GM19099 (cell line): Measurements from ENCODE around the gene ERBB4.

Source experiments
- POLR2A ChIP-seq: IDR thresholded peaks from 3 replicates; pipeline ENCODE4 v1.6.1; 2011; ENCODE audit warnings: low read depth; ENCODE audit not compliant: insufficient read length; ENCODE audit errors: extremely low read depth

The ERBB4 gene

DNA sequence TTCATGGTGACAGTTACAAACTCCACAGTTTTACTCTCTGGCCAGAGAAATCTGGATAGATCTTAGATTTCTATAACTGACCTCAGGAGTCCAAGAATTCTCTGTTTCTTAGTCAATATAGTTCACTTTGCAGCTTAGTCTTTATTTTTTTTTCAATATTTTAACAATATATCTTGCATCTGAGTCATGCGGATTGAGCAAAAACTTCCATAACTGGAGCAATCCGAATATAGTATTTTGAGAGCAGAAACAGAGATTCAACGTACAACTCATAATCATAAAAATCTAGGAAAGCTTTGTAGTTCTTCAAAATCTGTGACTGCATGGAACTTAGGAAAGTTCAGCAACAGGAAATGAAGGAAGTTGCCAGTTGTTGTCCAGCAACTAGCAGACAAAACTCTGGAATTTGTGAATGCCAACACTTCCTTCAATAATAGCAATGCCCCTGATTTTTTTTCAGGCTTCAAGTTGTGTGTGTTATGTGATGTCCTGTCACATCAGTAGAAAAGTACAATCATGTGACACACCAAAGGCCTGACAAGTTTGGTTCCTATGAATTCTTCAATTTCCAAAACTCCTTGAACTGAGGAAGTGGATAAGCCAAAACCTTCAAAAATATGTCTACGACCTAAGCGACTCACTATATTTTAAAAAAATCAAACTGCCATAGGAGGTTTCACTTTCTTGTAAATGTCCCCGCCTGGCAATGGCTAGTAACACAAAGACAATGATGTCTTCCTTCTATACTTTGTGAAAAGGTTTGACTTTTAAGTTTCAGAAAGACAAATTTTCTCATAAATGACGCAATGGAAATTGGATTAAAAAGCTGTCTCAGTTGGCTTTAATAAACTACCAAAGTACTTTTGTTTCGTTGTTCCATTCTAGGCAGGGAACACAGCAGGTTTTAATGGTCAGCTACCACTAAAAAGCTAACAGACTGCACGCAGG is 510.6 kb downstream of the ERBB4 start:
- TF ChIP-seq POLR2A, result no peak

DNA sequence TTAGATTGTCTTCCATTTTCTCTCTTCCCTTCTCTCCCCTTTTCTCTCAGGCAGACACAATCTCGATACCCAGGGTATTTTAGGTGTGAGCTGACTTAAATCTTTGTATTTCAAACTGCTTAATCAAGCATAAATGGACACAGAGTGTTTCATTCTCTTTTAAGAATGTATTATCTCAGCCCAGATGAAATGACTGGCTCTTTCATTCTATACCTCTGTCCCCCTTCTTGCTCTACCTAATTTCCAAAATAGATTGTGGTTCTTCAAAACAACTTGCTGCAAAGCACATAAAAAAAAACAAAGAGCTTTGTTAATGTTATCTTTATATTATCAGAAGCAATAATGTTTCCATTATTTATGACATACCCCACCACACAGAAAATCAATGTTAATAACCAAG is 514.6 kb downstream of the ERBB4 start:
- TF ChIP-seq POLR2A, result no peak

DNA sequence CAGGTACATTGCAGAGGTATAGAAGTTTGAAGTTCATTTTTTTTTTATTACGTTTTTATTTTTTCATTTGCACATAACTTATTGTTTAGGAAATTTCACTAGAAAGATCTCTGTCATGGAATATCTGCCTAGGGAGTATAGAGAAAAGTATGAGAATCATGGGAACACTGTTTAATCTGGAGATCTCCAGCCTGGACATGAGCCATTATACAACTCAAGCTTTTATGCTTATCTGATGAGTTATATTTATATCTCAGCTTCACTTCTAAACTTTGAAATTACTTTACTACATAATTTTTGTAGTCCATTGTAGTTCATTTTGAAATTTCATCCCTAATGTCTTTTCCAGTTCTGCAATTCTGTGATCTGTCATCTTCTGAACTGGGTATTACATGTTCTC is 515.6 kb downstream of the ERBB4 start:
- no peak for TF ChIP-seq POLR2A

DNA sequence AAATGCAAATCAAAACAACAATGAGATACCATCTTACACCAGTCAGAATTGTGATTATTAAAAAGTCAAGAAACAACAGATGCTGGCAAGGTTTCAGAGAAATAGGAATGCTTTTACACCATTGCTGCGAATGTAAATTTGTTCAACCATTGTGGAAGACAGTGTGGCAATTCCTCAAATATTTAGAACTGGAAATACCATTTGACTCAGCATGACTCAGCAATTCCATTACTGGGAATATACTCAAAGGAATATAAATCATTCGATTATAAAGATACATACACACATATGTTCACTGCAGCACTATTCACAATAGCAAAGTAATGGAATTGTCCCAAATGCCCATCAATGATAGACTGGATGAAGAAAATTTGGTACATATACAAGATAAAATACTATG is 516.7 kb downstream of the ERBB4 start:
- no peak for TF ChIP-seq POLR2A

DNA sequence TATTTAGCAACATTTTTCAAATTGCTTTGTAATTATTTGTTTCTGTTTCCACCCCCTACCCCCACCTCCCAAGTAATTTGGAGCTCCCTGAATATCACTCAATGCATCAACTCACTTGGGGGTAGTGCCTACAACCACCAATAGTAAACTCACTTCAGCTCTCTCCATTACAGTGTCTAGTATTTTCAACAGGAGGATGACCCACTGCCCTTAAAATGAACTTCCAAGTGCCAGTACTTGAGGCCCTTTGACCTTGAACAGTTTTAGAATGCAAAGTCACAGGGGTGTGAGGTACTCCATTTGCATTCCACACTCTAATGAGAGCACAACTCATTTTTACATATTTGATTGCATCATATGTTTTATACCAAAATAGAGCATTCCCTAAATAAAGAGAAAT is 523.0 kb downstream of the ERBB4 start:
- no peak for TF ChIP-seq POLR2A

DNA sequence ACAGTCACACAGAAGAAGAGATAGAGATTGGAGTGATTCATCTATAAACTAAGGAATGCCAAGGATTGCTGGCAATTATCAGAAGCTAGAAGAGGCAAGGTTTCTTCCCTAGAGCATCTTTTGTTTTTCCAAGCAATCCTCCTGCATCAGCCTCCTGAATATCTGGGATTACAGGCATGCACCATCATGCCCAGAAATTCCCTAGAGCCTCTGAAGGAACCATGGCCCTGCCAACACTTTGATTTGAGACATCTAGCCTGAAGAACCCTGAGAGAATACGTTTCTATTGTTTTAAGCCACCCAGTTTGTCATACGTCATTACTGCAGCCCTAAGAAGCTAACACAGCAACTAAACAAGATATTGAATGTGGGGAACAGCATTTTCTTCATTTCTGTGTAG is 525.0 kb downstream of the ERBB4 start:
- no peak for TF ChIP-seq POLR2A

DNA sequence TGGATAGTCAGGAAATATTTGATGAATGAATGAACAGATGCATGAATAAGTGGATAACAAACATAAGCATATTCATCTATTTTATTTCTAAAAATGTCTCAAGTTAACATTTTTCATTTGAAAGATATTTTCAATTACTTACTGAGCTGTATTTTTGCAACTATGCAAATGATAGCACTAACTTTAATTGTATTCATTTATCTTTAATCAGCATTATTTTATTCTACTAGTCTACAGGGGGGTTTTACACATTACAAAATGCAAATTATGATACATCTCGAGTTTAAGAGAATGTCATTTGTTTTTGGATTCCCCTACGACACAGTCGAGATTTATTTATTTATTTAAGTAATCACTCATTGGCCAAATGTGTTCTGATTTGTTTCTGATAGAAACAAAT is 530.6 kb downstream of the ERBB4 start:
- no peak for TF ChIP-seq POLR2A

DNA sequence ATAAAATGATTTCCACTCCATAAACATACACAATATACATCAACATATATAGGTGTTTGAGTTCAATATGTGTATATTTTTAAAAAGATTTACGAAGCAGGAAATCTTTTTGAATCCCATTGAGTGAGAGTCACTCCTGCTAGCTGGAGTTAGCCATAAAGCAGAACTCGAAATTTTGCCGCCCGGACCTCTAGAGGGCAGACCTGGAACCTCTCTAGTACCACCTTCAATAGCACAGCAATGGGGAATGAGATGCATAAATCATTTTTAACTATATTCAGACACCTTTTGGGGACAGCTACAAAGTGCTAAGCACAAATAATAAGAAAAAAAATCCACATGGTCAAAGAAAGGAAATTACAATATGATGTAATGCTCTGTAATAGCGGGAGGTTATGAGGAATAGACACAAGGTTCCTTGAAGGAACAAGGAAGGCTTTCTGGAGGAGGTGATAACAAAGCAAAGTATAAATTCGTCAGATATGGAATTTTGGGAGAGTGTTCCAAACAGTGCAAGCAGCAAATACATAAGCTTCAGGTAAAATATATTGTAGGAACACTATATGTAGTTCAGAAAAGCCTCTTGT is 533.4 kb downstream of the ERBB4 start:
- no peak for TF ChIP-seq POLR2A

DNA sequence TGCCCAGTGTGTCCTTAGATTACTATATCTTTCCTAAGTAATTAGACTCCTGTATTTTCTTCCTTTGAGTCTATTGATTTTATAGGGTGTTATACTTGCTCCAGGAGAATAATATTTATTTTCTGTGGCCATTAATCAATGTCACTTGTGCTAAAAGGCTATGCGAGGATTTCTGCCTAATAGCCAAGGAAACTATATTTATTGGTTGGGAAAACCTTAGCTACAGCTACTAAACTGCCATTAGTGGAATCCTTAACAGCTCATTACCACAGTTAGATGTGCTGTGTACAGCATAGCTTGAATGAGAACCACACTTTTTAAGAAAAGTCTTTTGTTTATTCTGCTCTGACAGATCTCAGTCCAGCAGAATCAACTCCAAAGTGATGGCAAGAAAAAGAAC is 537.3 kb downstream of the ERBB4 start:
- no peak for TF ChIP-seq POLR2A

DNA sequence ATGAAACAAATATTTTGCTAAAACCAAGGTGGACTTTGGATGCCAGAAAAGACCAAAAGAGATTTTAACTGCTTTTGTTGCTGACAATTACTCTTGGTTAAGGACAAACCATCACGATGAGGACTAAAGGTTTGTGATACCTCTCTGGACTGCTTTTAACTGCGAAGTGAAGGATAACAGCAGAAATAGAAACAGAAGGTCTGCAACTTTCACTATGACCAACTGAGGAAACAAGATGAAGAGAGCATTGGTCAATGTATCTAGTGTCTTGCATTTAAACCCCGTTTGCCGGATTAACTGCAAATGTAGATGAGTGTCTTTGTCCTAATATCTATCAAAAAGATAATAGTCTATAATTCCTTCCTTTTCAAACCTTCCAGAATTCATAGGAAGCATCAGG is 541.7 kb downstream of the ERBB4 start:
- TF ChIP-seq POLR2A, result no peak

DNA sequence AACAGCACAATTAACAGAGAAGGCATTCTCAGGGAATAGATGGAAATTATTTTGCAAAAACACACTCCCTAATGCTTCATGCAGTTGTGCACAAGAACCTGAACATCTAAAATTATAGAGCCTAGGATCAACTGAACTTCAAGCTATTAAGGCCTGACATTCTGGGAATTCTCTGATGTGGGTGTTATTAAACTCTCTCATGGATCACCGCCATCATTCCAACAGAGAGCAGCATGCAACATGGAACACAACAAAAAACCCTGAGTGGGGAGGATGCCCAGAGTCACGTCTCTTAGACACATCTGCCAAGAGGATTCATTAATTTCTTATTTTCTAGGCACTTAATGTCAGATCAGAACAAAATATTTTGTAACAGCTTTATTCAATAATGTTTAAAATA is 543.8 kb downstream of the ERBB4 start:
- TF ChIP-seq POLR2A, result no peak

DNA sequence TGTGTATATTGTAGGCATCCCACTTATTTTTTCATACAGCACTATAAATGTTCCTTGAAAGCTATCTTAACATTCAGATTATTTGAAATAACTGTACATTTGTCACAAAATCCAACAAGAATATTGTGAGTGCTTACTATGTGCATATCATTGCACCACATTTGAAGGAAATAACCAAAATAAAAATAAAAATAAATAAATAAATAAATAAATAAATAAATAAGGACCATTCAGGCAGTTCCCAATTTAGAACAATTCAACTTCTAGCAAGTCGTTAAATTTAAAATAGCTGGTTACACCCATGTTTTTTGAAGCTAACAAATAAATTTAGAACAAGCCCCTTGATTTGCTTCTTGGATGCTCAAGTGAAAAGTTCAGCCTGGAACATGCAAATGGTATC is 548.3 kb downstream of the ERBB4 start:
- TF ChIP-seq POLR2A, result no peak

DNA sequence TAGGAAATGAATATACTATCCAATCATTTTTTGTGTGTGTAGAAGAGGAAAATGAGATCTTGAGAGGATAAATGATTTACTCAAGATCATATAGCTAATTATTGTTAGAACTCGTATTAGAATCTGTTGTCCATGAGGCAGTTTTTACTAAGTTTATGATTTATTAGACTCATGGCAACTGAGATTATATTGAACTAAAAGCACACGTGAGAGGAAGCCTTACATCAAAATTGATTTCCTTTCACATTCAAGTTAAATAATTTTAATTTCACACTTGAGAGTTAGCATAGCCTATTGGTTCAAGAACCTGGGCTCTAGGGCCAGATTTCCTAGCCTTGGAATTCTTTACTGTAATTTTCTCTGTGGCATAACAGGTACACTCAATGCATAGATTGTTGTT is 552.3 kb downstream of the ERBB4 start:
- no peak for TF ChIP-seq POLR2A

DNA sequence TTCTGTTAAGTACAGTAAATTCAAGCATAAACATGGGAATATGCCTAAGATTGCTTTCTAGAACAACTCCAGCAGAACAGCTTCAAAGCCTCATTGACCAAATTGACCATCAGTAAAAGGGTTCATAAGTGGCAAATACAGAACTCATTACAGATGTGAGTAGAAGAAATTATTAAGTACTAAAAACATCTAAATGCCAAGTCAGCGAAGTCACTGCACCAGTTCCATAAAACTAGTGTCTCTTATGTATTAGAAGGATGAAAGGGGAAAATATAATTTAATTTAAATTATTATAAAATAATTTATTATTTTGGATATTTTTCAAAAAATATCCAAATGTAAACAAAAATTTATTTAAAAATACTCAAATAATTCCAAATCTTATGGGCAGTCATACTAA is 553.2 kb downstream of the ERBB4 start:
- TF ChIP-seq POLR2A, result no peak

DNA sequence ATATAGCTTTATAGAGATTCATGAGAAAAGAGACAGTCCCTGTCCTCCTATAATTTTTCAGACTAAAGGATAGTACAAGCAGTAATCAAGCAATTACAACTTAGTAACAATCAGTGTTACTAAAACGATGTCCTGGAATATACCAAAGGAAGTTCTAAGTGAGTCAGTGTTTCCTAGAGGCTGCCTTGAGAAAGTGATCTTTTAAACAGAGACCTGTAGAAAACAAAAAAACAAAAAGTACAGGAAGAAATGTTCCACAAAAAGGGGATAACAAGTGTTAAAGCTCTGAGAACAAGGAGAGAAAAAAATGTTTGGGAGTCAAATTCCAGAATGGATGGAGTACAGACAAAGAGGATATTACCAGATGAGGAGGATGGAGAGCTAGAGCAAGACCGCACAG is 556.4 kb downstream of the ERBB4 start:
- no peak for TF ChIP-seq POLR2A

DNA sequence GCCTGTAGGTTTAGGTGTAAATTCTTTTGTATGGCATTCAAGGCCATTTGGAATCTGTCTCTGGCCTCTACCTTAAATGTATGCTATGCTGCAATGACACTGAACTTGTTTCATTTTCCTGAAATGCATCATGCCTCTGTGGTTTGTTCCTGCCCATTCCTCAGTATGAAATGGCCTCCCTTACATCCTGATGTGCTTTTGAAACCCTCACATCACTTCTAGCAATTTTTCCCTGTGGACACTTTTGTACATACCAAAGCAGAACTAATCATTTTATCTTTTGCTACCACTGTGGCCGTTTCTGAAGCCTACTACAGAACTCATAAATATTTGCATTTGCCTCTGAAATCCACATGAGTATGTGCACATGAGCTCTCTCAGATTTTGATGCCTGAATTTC is 557.2 kb downstream of the ERBB4 start:
- no peak for TF ChIP-seq POLR2A
